Trophoblast cell (in vitro differentiated cells and primary cell): ENCODE data around the gene CFAP58.

Source experiments
- DNase-seq, 2 donors: peaks; one replicate each; pipeline ENCODE4 v3.0.0-alpha.2; 2016
- H2AFZ ChIP-seq: 2 replicates; pipeline ENCODE4 v1.6.1; 2013; ENCODE audit warnings: low read length, moderate library complexity, mild to moderate bottlenecking; ENCODE audit not compliant: insufficient read depth, poor library complexity
- H2AK5ac ChIP-seq: 2 replicates; pipeline ENCODE4 v1.6.1; 2013; ENCODE audit warnings: mild to moderate bottlenecking, low read length
- H2BK120ac ChIP-seq: 2 replicates; pipeline ENCODE4 v1.6.1; 2013; ENCODE audit warnings: low read length, mild to moderate bottlenecking, moderate library complexity; ENCODE audit not compliant: insufficient read depth, poor library complexity
- H2BK12ac ChIP-seq: 2 replicates; pipeline ENCODE4 v1.6.1; 2013; ENCODE audit warnings: mild to moderate bottlenecking, low read length, moderate library complexity
- H2BK5ac ChIP-seq: 2 replicates; pipeline ENCODE4 v1.6.1; 2013; ENCODE audit warnings: low read length, low read depth, moderate library complexity, mild to moderate bottlenecking; ENCODE audit not compliant: poor library complexity
- H3K14ac ChIP-seq: 2 replicates; pipeline ENCODE4 v1.6.1; 2013; ENCODE audit warnings: mild to moderate bottlenecking, low read length
- H3K18ac ChIP-seq: 2 replicates; pipeline ENCODE4 v1.6.1; 2013; ENCODE audit warnings: mild to moderate bottlenecking, low read length
- H3K23ac ChIP-seq: 2 replicates; pipeline ENCODE4 v1.6.1; 2013; ENCODE audit warnings: low read length
- H3K27ac ChIP-seq: 2 replicates; pipeline ENCODE4 v1.5.1; 2013; ENCODE audit warnings: low read depth, mild to moderate bottlenecking, inconsistent platforms, low read length, moderate library complexity
- H3K27me3 ChIP-seq: 2 replicates; pipeline ENCODE4 v1.6.1; 2013; ENCODE audit warnings: inconsistent platforms, mild to moderate bottlenecking, low read length, moderate library complexity; ENCODE audit not compliant: insufficient read depth
- H3K36me3 ChIP-seq, 2 experiments: 1 replicate in 1 of 2; 2 replicates in 1 of 2; pipeline ENCODE4 v1.6.1; 2013; ENCODE audit warnings: low read length in 2 of 2, mild to moderate bottlenecking in 2 of 2, moderate library complexity in 1 of 2; ENCODE audit not compliant: insufficient read depth in 2 of 2, control insufficient read depth in 1 of 2
- H3K4ac ChIP-seq: 2 replicates; pipeline ENCODE4 v1.6.1; 2013; ENCODE audit warnings: low read depth, mild to moderate bottlenecking, low read length, moderate library complexity
- H3K4me1 ChIP-seq, 2 experiments: 1 replicate in 1 of 2; 2 replicates in 1 of 2; pipeline ENCODE4 v1.6.1; 2013; ENCODE audit warnings: low read length in 2 of 2, mild to moderate bottlenecking in 2 of 2, moderate library complexity in 1 of 2; ENCODE audit not compliant: insufficient read depth in 2 of 2, control insufficient read depth in 1 of 2
- H3K4me2 ChIP-seq: 2 replicates; pipeline ENCODE4 v1.6.1; 2013; ENCODE audit warnings: inconsistent platforms, mild to moderate bottlenecking, low read length, moderate library complexity
- H3K4me3 ChIP-seq: 2 replicates; pipeline ENCODE4 v1.5.1; 2013; ENCODE audit warnings: mild to moderate bottlenecking, low read depth, low read length, inconsistent platforms
- H3K79me1 ChIP-seq: one replicate; pipeline ENCODE4 v1.6.1; 2013; ENCODE audit warnings: low read length
- H3K79me2 ChIP-seq: 2 replicates; pipeline ENCODE4 v1.6.1; 2013; ENCODE audit warnings: low read length, mild to moderate bottlenecking; ENCODE audit not compliant: control insufficient read depth, insufficient read depth, poor library complexity
- H3K9ac ChIP-seq: 2 replicates; pipeline ENCODE4 v1.6.1; 2013; ENCODE audit warnings: mild to moderate bottlenecking, low read length
- H3K9me3 ChIP-seq: 2 replicates; pipeline ENCODE4 v1.6.1; 2013; ENCODE audit warnings: low read depth, mild to moderate bottlenecking, control low read depth, inconsistent platforms, low read length; ENCODE audit not compliant: insufficient read depth
- H4K12ac ChIP-seq: 2 replicates; pipeline ENCODE4 v1.6.1; 2013; ENCODE audit warnings: low read depth, mild to moderate bottlenecking, low read length, moderate library complexity
- H4K8ac ChIP-seq: 2 replicates; pipeline ENCODE4 v1.6.1; 2013; ENCODE audit warnings: low read depth, mild to moderate bottlenecking, low read length, moderate library complexity
- H4K91ac ChIP-seq: one replicate; pipeline ENCODE4 v1.6.1; 2013; ENCODE audit warnings: low read depth, mild to moderate bottlenecking, low read length, moderate library complexity
- WGBS: extraction: QIAGEN DNeasy Blood & Tissue Kit; methylation state at CpG from one replicate; pipeline ENCODE4 v1.1.7; 2013; ENCODE audit warnings: missing lambda C conversion rate; ENCODE audit not compliant: insufficient read length, insufficient coverage; ENCODE audit errors: extremely low coverage; 5-methylcytosine and 5-hydroxymethylcytosine counted together

The CFAP58 gene

DNA sequence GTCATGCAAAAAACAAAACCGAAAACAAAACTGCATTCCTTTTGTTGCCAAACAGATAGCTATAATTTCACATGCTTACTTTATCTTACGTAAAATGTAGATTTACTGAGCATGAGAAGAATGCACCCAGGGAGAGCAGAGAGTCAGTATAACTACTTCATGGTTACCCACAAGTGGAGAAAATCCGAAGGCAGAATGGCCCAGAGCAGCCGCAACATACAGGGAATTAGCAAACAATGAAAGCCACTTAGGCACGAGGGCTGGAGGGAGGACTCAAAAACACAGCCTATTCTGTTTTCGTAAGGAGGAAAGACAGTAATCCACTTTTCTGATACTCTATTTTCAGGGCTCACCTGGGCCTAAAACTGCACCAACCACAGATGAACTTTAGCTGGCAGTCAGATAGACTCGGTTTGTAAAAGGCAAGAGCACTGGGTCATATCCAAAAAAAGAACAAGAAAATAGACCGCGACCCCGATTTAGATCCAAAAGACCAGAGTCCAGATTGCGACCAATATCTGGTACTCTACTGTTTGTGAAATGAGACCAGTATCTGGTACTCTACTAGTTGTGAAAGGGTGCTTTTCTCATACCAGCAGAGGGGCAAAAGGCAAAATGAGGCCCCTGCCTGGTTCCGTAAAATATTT, 16.7 kb upstream of the CFAP58 start:
- no CpG with 5 or more reads among the region's 12 CpGs for WGBS
- DNase-seq = peak in 1 of 2 donors; percentile 81
- Histone ChIP-seq H3K4me3 (no peak overlapping the region), H4K12ac (no peak overlapping the region), H2BK120ac (peak overlapping the region; percentile 15), H2BK5ac (no peak overlapping the region), H3K36me3 (peaks cover 0 to 2% of the 10 kb centered on the region in 2 experiments), H3K9ac (peak overlapping the region; percentile 57), H3K79me2 (peaks cover 26% of the 10 kb centered on the region), H3K18ac (no peak overlapping the region), H4K91ac (no peak overlapping the region), H3K27ac (no peak overlapping the region), H3K4me1 (peaks cover 41% of the 10 kb centered on the region in 2 experiments), H2AK5ac (no peak overlapping the region), H3K4me2 (peak overlapping the region; percentile 61), H3K23ac (no peak overlapping the region), H4K8ac (peak overlapping the region; percentile 37), H2BK12ac (no peak overlapping the region), H3K4ac (peak overlapping the region; percentile 81), H3K9me3 (no peaks in the 10 kb centered on the region), H3K79me1 (peaks cover 14% of the 10 kb centered on the region), H2AFZ (no peak overlapping the region), H3K14ac (no peak overlapping the region), H3K27me3 (no peaks in the 10 kb centered on the region)

GRCh38 chr10:104337521-104337984, 16.1 kb upstream of the CFAP58 start:
- peak; percentile 84 to 88 for DNase-seq
- Histone ChIP-seq H3K36me3 (peaks cover 0 to 2% of the 10 kb centered on the region in 2 experiments), H2AFZ (peak overlapping the region; percentile 93), H2BK12ac (peak overlapping the region; percentile 29), H4K12ac (peak overlapping the region; percentile 65), H3K4ac (peak overlapping the region; percentile 81), H3K79me1 (peaks cover 14% of the 10 kb centered on the region), H4K8ac (peak overlapping the region; percentile 72), H3K9ac (peak overlapping the region; percentile 79), H3K79me2 (peaks cover 25% of the 10 kb centered on the region), H3K4me2 (peak overlapping the region; percentile 61), H3K27me3 (no peaks in the 10 kb centered on the region), H3K14ac (peak overlapping the region; percentile 76), H2AK5ac (peak overlapping the region; percentile 17), H3K18ac (peak overlapping the region; percentile 82), H3K9me3 (no peaks in the 10 kb centered on the region), H3K27ac (peak overlapping the region; percentile 91), H4K91ac (peak overlapping the region; percentile 97), H3K4me3 (peak overlapping the region; percentile 96), H2BK5ac (peak overlapping the region; percentile 100), H3K4me1 (peaks cover 37% of the 10 kb centered on the region in 2 experiments), H3K23ac (no peak overlapping the region), H2BK120ac (peak overlapping the region; percentile 91)
- WGBS = no CpG with 5 or more reads among the region's 23 CpGs

- H3K27me3 ChIP-seq = no peaks in the 10 kb centered on the region
- peak within 1 kb of the TSS; percentile 96 for H3K4me3 ChIP-seq
- peak within 1 kb of the TSS; percentile 61 for H3K4me2 ChIP-seq
- no CpG with 5 or more reads among the region's 70 CpGs for WGBS
- H3K9ac ChIP-seq = peak within 1 kb of the TSS; percentile 79
- H3K79me1 ChIP-seq = peaks cover 13% of the 10 kb centered on the region
- H2AFZ ChIP-seq = peak within 1 kb of the TSS; percentile 94
- H3K36me3 ChIP-seq = peaks cover 0 to 2% of the 10 kb centered on the region in 2 experiments
- peak within 1 kb of the TSS; percentile 100 for H2BK120ac ChIP-seq
- H3K4me1 ChIP-seq = peaks cover 31% of the 10 kb centered on the region in 2 experiments
- H4K8ac ChIP-seq = peak within 1 kb of the TSS; percentile 96
- peak within 1 kb of the TSS; percentile 91 for H3K27ac ChIP-seq
- peak within 1 kb of the TSS; percentile 61 for H2AK5ac ChIP-seq
- peak within 1 kb of the TSS; percentile 100 for H2BK5ac ChIP-seq
- peak within 1 kb of the TSS; percentile 94 for H2BK12ac ChIP-seq
- no peak within 1 kb of the TSS for H3K23ac ChIP-seq
- peak within 1 kb of the TSS; percentile 97 for H4K91ac ChIP-seq
- no peaks in the 10 kb centered on the region for H3K9me3 ChIP-seq
- peak within 1 kb of the TSS; percentile 79 for H4K12ac ChIP-seq
- peak in 1 of 2 donors; percentile 73 for DNase-seq
- peak within 1 kb of the TSS; percentile 93 for H3K4ac ChIP-seq
- peaks cover 25% of the 10 kb centered on the region for H3K79me2 ChIP-seq
- peak within 1 kb of the TSS; percentile 97 for H3K18ac ChIP-seq
- H3K14ac ChIP-seq = peak within 1 kb of the TSS; percentile 98
Measured at GRCh38 chr10:104337985-104338735, 15.5 kb upstream of the CFAP58 start, which contains the start of gene ITPRIP. ITPRIP (minus strand) TSS chr10:104338465; CDS start chr10:104316051, 22,414 bp downstream.

DNA sequence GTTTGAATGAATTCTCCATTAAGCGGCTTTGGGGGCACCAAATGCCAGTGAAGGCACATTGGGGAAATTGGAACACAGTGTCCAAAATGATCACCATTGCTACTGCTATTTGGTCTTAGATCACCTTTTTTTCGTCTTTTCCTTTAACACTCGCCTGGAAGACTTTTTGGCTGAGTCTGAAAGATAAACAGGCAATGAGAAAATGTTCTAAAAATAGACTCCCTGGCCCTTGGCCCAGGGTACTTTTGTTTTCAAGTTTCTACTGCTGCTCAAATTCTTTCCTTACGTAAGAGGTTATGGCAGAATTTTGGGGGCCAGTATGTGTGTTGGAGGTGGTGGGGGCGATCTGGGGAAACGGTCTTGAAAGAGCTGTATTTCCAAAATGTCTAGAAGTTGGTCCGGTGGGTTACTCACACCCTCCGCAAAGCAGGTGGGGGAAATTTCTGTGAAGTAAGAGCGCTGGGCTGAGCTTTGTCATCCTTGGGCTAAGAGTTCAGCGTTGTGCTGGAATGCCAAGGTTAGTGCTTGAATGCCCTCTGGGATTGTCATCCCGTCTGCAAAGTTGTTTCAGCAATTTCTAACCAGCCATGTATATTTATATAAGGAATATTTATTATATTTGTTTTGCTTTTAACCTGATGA, 14.0 kb upstream of the CFAP58 start:
- H3K79me1 ChIP-seq = peaks cover 11% of the 10 kb centered on the region
- H3K9me3 ChIP-seq = no peaks in the 10 kb centered on the region
- no peak overlapping the region for H4K8ac ChIP-seq
- no peak overlapping the region for H3K9ac ChIP-seq
- no peak overlapping the region for H2AFZ ChIP-seq
- no peak overlapping the region for H3K14ac ChIP-seq
- H3K23ac ChIP-seq = no peak overlapping the region
- no peak overlapping the region for H2BK120ac ChIP-seq
- peak overlapping the region; percentile 61 for H3K4me2 ChIP-seq
- H3K4me1 ChIP-seq = peaks cover 21 to 24% of the 10 kb centered on the region in 2 experiments
- H3K4ac ChIP-seq = no peak overlapping the region
- H3K27me3 ChIP-seq = no peaks in the 10 kb centered on the region
- peaks cover 18% of the 10 kb centered on the region for H3K79me2 ChIP-seq
- peaks cover 0 to under 1% of the 10 kb centered on the region in 2 experiments for H3K36me3 ChIP-seq
- H3K18ac ChIP-seq = no peak overlapping the region
- H2AK5ac ChIP-seq = no peak overlapping the region
- peak in 1 of 2 donors; percentile 57 for DNase-seq
- no peak overlapping the region for H4K12ac ChIP-seq
- H2BK5ac ChIP-seq = no peak overlapping the region
- no peak overlapping the region for H3K27ac ChIP-seq
- no CpG with 5 or more reads among the region's 11 CpGs for WGBS
- no peak overlapping the region for H3K4me3 ChIP-seq
- no peak overlapping the region for H4K91ac ChIP-seq
- peak overlapping the region; percentile 45 for H2BK12ac ChIP-seq
